ENCODE measurements around the gene SLC6A13.
"Not testable (repeated sequence)": the region's sequence is repeated elsewhere in the genome, so short reads cannot be mapped to it uniquely, and the experiment has no call there.

The SLC6A13 gene

DNA sequence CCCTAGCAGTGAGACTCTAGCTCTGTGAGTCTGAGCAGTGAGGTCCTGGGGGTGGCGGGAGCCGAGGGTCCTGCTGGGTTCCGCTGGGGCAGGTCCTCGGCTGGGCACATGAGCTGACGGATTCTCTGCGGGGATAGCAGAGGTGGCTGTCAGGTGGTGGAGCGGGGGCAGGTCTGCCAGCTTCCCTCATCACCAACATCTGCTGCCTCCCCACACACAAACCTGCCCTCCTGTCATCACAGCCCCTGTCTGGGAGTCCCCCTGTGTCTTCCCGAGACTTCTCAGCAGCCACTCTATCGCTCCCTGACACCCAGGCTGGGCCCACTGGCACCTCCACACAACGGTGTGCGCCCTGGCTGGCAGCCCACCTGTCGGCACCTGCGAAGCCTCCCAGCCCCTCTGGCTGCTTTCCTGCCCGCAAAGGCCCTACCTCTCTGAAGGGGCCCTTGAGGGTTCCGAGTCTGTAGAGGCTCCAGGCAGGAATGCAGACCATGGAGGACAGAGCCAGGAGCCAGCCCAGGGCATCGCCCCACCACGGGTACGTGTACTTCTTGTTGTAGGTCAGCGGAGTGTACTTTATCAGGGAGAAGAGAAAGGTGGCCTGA, 41.6 kb downstream of the SLC6A13 start:
- in situ Hi-C loops (cut with MboI; ENCODE audit: low pct_unique_long_range_greater_than_20kb, low sequenced_read_pairs), result no loop called here
- no peak for DNase-seq

GRCh38 chr12:220491-220890, 42.1 kb downstream of the SLC6A13 start:
- no peak for DNase-seq
- in situ Hi-C loops (cut with MboI; ENCODE audit: low pct_unique_long_range_greater_than_20kb, low sequenced_read_pairs), result no loop called here

GRCh38 chr12:219891-220352, 42.7 kb downstream of the SLC6A13 start:
- peak; percentile 89 for DNase-seq
- in situ Hi-C loops (cut with MboI; ENCODE audit: low pct_unique_long_range_greater_than_20kb, low sequenced_read_pairs), result no loop called here

- no peak for DNase-seq
- in situ Hi-C loops (cut with MboI; ENCODE audit: low pct_unique_long_range_greater_than_20kb, low sequenced_read_pairs), result no loop called here
Observed at GRCh38 chr12:218728-219590, 43.7 kb downstream of the SLC6A13 start.

- in situ Hi-C loops (cut with MboI; ENCODE audit: low pct_unique_long_range_greater_than_20kb, low sequenced_read_pairs), result no loop called here
- DNase-seq, result no peak
Observed at GRCh38 chr12:218221-218620, 44.4 kb downstream of the SLC6A13 start.

DNA sequence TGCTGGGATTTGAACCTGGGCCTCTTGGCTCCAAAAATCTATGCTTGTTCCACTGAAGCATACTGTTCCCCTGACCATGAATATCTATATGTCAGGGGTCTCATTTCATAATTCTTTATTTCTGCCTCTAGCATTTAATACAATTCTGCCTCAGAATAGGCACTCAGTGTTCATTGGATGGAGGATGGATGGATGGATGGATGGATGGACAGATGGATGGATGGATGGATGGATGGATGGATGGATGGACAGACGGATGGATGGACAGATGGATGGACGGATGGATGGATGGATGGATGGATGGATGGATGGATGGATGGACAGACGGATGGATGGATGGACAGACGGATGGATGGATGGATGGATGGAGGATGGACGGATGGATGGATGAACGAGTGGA, 45.6 kb downstream of the SLC6A13 start:
- in situ Hi-C loops (cut with MboI; ENCODE audit: low pct_unique_long_range_greater_than_20kb, low sequenced_read_pairs); DNase-seq: not testable (repeated sequence)

DNA sequence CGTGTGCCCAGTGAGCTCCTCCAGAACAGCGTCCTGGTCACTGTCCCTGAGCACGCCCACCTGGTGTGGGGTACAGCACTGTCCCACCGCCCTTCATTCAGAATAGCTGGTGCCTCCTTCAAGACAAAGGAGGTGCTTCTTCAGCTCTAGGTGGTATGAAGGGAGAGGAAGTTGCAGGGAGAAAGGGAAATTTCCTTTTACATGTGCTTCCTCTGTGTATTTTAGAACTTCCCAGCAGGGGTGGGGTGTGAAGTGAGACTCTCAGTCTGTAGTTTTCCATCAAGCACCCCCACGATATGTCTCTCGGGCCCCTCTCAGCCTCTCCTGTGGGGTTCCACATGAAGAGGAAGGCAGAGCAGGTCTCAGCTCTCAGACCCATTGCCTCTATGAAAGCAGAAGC, 47.5 kb downstream of the SLC6A13 start:
- in situ Hi-C loops (cut with MboI; ENCODE audit: low pct_unique_long_range_greater_than_20kb, low sequenced_read_pairs), result no loop called here

GRCh38 chr12:214003-214741, 48.5 kb downstream of the SLC6A13 start, which contains the start of gene SLC6A12:
Gene SLC6A12 (minus strand): TSS chr12:214157. CDS start chr12:209986, 4,171 bp downstream.
- in situ Hi-C loops (cut with MboI; ENCODE audit: low pct_unique_long_range_greater_than_20kb, low sequenced_read_pairs), result no loop called here
- no peak for DNase-seq

More for the DNA sequence above, 47.5 kb downstream of the SLC6A13 start:
- no peak for DNase-seq

- in situ Hi-C loops (cut with MboI; ENCODE audit: low pct_unique_long_range_greater_than_20kb, low sequenced_read_pairs), result no loop called here
- DNase-seq, result no peak
Observed at GRCh38 chr12:213527-213932, 49.1 kb downstream of the SLC6A13 start.

- in situ Hi-C loops (cut with MboI; ENCODE audit: low pct_unique_long_range_greater_than_20kb, low sequenced_read_pairs), result no loop called here
- no peak for DNase-seq
Observed at GRCh38 chr12:212715-213526, 49.7 kb downstream of the SLC6A13 start.

DNA sequence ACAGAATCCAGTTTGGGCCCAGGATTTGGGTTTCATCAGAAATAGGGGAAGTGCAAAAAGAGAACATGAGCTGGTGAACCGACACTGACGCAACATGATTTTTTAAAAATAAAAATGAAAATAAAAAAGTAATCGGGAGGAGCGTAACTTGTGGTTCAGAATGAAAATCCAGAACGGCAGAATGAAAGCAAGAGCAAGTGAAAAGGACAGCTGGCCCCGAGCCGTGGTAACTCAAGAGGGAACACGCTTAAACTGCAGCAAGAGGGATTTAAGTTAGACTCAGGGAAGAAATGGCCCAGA, 50.3 kb downstream of the SLC6A13 start:
- in situ Hi-C loops (cut with MboI; ENCODE audit: low pct_unique_long_range_greater_than_20kb, low sequenced_read_pairs), result no loop called here
- DNase-seq, result no peak

GRCh38 chr12:211639-212414, 50.8 kb downstream of the SLC6A13 start:
- no peak for DNase-seq
- in situ Hi-C loops (cut with MboI; ENCODE audit: low pct_unique_long_range_greater_than_20kb, low sequenced_read_pairs), result no loop called here

DNA sequence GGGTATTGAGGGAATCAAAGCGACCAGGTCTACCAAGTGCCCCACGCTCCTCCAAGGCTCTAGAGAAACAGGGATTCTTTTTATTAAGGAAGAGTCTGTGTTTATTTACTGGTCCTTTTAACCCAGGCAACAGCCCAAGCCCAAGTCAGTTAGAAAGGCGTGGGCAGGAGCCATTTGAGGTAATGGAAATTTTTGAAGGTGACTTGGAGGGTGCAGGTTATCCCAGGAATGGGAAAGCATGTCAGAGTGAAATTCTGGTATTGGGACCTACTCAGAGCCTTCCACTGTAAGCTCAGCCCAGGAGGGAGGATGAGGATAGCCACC, 51.5 kb downstream of the SLC6A13 start:
- in situ Hi-C loops (cut with MboI; ENCODE audit: low pct_unique_long_range_greater_than_20kb, low sequenced_read_pairs), result no loop called here
- no peak for DNase-seq

DNA sequence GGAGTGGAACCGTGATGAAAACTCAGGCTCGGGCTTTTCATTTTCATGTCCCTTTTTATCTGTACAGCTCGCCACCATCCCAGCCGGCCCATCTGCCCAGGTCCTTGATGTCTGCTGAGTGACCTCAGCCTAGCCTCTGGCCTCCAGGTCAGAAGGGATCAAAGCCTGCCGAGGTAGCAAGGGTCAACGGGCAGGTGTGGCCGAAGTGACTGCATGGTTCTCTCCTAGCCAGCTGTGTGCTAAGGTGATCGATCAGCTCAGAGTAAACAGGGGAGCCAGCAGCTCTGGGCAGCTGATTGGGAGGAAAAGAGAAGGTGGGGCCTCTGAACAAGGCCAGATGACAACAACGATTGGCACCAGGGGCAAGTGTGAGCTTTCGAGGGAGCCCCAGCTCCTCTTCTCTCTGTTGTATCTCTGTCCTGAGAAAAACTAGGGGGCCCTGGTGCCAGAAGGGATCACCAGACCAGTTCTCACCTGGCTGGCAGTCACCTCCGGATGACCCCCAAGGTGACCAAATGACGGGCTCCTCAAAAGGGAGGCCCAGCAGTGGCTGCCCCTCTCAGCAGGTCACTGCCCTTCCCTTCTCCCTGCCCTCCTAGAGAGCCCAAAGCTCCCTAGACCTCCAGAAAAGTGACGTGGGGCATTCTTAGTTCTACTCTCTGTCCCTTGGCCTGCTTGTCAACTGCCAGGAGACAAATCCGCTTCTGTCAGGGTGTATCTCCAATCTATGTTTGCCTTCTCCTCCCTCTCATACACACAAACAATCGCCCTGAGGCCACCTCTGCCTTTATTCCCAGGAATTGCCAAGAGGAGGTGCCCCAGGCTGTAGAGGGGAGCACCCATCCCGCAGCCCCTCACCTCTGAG, 52.1 kb downstream of the SLC6A13 start:
- in situ Hi-C loops (cut with MboI; ENCODE audit: low pct_unique_long_range_greater_than_20kb, low sequenced_read_pairs), result no loop called here
- no peak for DNase-seq

DNA sequence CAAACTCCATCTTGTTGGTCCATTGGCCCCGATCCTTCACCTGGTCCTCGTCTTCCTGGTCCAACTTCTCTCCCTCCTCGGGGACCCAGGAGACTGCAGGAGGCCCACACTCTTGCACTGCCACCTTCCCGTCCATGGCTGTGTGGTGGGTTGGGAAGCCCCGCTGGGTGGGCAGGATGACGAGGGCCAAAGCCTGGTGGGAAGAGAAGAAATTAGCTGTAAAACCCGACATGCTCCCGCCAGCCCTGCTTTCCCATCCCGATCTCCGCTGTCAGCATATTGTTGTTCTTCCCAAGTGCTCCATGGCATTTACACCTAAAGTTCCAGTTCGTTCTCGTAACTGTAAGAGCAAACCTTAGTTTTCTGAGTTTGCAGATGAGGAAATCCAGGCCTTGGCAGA, 52.8 kb downstream of the SLC6A13 start:
- in situ Hi-C loops (cut with MboI; ENCODE audit: low pct_unique_long_range_greater_than_20kb, low sequenced_read_pairs), result no loop called here
- no peak for DNase-seq

- no peak for DNase-seq
- in situ Hi-C loops (cut with MboI; ENCODE audit: low pct_unique_long_range_greater_than_20kb, low sequenced_read_pairs), result no loop called here
Observed at GRCh38 chr12:209246-209645, 53.4 kb downstream of the SLC6A13 start.

- in situ Hi-C loops (cut with MboI; ENCODE audit: low pct_unique_long_range_greater_than_20kb, low sequenced_read_pairs), result no loop called here
- no peak for DNase-seq
Observed at GRCh38 chr12:208813-209212, 53.8 kb downstream of the SLC6A13 start.

GRCh38 chr12:207804-208203, 54.8 kb downstream of the SLC6A13 start:
- in situ Hi-C loops (cut with MboI; ENCODE audit: low pct_unique_long_range_greater_than_20kb, low sequenced_read_pairs), result no loop called here
- DNase-seq, result no peak
